Measurements from ENCODE around the gene ANKMY2. TPM values are rescaled to one million over a fixed set of nuclear protein-coding genes. Genes with fewer than 3 reads are reported as not detected.

The ANKMY2 gene
- total RNA-seq, 2 experiments from 2014 or later: 9.8 to 10.5 TPM

DNA sequence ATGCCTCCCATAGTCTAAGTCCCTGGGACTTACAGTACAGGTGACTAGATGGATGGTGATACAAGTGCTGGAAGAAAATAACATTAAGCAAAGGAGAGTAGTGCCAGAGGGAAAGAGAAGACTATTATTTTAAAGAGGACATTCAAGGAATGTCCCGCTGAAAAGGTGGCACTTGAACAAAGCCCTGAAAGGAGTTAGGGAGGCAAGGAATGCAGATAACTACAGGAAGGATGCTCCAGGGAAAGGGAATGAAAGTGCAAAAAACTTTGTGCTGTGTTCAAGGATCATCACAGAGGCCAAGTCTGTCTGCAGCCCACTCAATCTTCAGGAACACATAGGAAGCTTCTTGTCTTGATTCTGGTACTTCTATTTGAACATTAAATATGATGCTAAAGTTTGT is 14.9 kb downstream of the ANKMY2 start:
- no peaks in the 10 kb centered on the region for H3K27me3 Mint-ChIP-seq
- no peaks in the 10 kb centered on the region for H3K9me3 Mint-ChIP-seq
- ChIA-PET POLR2A (no interaction called here), CTCF (no interaction called here)
- H3K27ac Mint-ChIP-seq: no peak overlapping the region
- TF ChIP-seq CTCF (IDR thresholded peaks at IDR 0.05): no peak
- H3K4me1 Mint-ChIP-seq (ENCODE audit: low read depth): no peaks in the 10 kb centered on the region
- intact Hi-C loops (cut with micrococcal nuclease): no loop called here
- peaks cover 14% of the 10 kb centered on the region for H3K36me3 Mint-ChIP-seq (ENCODE audit: low read depth)
- no peak for DNase-seq
- H3K4me3 Mint-ChIP-seq: no peak overlapping the region
- no peak for ATAC-seq

DNA sequence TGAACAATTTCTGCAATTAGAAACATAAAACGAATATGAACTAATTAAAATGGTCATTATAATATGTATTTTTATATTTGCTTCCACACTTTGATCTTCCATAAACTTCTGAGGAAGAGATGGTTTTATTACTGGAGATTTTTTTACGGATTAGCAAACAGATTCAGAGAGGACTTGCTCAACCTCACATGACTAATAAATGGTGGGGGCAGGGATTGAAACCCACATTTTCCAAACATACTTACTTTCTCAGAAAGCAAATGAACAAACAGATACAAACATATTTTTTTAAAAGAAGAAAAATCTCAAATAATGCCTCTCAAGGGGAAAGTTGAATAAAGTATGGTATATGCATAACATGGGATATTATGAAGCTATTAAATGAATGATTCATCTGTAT is 18.3 kb downstream of the ANKMY2 start:
- Mint-ChIP-seq H3K4me1 (ENCODE audit: low read depth) (peaks cover 6% of the 10 kb centered on the region), H3K4me3 (no peak overlapping the region), H3K27me3 (no peaks in the 10 kb centered on the region), H3K9me3 (no peaks in the 10 kb centered on the region), H3K27ac (no peak overlapping the region), H3K36me3 (ENCODE audit: low read depth) (peaks cover 15% of the 10 kb centered on the region)
- ATAC-seq (no peak), DNase-seq (no peak)
- ChIA-PET POLR2A (interaction anchor here (1.6 kb wide), 1 partner anchor 19 kb away, joined by 5 read pairs; the partner anchor contains the start of gene BZW2), CTCF (no interaction called here)
- no peak for TF ChIP-seq CTCF (IDR thresholded peaks at IDR 0.05)
- intact Hi-C loops (cut with micrococcal nuclease): no loop called here

DNA sequence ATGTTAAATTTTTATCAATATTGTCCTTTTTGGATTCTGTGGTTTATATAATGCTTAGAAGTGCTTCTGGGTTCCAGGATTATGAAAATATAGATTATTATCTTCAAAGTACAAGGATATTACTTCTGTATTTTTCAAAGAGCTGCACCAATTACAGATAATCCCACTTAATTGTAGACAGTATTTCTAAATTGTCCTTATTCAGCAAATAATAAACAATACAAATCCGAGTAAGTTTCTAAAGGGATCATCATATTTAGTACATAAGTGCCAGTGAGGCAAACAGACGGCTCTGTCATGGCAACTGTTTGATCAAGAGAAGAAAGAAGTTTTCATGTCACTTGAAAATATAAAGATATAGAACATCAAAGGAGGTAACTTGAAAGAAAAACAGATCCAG is 19.2 kb downstream of the ANKMY2 start:
- CTCF ChIA-PET: no interaction called here

GRCh38 chr7:16619979-16620408 is 25.6 kb downstream of the ANKMY2 start:
- H3K4me3 Mint-ChIP-seq: peak overlapping the region; percentile 8
- POLR2A ChIA-PET: interaction anchor here (1.3 to 5.3 kb wide), 2 partner anchors 11 to 26 kb away, joined by 5 to 29 read pairs; partner anchors contain the start of genes ANKMY2 and BZW2
- ATAC-seq (peak; percentile 96), DNase-seq (peak; percentile 37)
- H3K9me3 Mint-ChIP-seq: no peaks in the 10 kb centered on the region
- H3K27me3 Mint-ChIP-seq: no peaks in the 10 kb centered on the region
- CTCF ChIA-PET: interaction anchor here (1.4 to 1.6 kb wide), 2 partner anchors 14 to 26 kb away, joined by 4 to 5 read pairs; partner anchors contain the start of genes ANKMY2 and BZW2
- H3K36me3 Mint-ChIP-seq (ENCODE audit: low read depth): peaks cover 33% of the 10 kb centered on the region
- TF ChIP-seq CTCF (IDR thresholded peaks at IDR 0.05): no peak
- intact Hi-C loops (cut with micrococcal nuclease): loop anchor here (2.0 kb wide), 1 partner anchor 49 kb away; no protein-coding TSS in a partner anchor
- peak overlapping the region; percentile 87 for H3K27ac Mint-ChIP-seq
- H3K4me1 Mint-ChIP-seq (ENCODE audit: low read depth): peaks cover 21% of the 10 kb centered on the region

More for the DNA sequence above, 19.2 kb downstream of the ANKMY2 start:
- intact Hi-C loops (cut with micrococcal nuclease): no loop called here
- peaks cover 6% of the 10 kb centered on the region for H3K4me1 Mint-ChIP-seq (ENCODE audit: low read depth)
- no peak overlapping the region for H3K27ac Mint-ChIP-seq
- POLR2A ChIA-PET: interaction anchor here (0.6 kb wide), 1 partner anchor 20 kb away, joined by 3 read pairs; no protein-coding TSS in a partner anchor
- H3K9me3 Mint-ChIP-seq: no peaks in the 10 kb centered on the region
- peaks cover 13% of the 10 kb centered on the region for H3K36me3 Mint-ChIP-seq (ENCODE audit: low read depth)
- no peak for TF ChIP-seq CTCF (IDR thresholded peaks at IDR 0.05)
- no peak overlapping the region for H3K4me3 Mint-ChIP-seq
- no peak for DNase-seq
- no peaks in the 10 kb centered on the region for H3K27me3 Mint-ChIP-seq
- no peak for ATAC-seq

GRCh38 chr7:16616542-16616941 is 29.0 kb downstream of the ANKMY2 start:
- intact Hi-C loops (cut with micrococcal nuclease): no loop called here
- CTCF ChIA-PET: no interaction called here

More at GRCh38 chr7:16616542-16616941, 29.0 kb downstream of the ANKMY2 start:
- no peak overlapping the region for H3K4me3 Mint-ChIP-seq
- no peak for TF ChIP-seq CTCF (IDR thresholded peaks at IDR 0.05)
- no peak overlapping the region for H3K27ac Mint-ChIP-seq
- peaks cover 27% of the 10 kb centered on the region for H3K36me3 Mint-ChIP-seq (ENCODE audit: low read depth)
- POLR2A ChIA-PET: interaction anchor here (0.6 kb wide), 1 partner anchor 28 kb away, joined by 3 read pairs; no protein-coding TSS in a partner anchor
- peaks cover 23% of the 10 kb centered on the region for H3K4me1 Mint-ChIP-seq (ENCODE audit: low read depth)
- no peaks in the 10 kb centered on the region for H3K9me3 Mint-ChIP-seq
- DNase-seq: no peak
- ATAC-seq: no peak
- H3K27me3 Mint-ChIP-seq: no peaks in the 10 kb centered on the region
